ENCODE data around the gene RSRC1.

DNA sequence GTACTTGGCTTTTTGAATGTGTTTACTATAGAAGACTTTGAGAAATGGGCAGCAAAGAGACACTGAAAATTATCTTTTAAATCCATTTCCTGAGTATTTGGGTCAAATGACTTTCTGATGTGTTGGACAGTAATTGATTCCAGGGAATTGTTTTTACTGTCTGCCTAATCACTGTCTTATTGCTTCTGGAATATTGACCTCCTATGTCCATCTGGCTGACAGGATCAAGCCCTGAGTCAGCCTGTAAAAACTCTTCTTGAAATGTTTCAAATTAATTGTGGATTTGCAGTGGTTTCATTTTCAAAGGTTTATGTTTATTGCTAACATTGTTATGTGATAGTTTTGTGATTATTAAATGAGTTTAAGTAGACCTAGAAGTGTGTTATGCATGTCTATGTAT, 410.5 kb downstream of the RSRC1 start:
- TF ChIP-seq, protein P1, sequence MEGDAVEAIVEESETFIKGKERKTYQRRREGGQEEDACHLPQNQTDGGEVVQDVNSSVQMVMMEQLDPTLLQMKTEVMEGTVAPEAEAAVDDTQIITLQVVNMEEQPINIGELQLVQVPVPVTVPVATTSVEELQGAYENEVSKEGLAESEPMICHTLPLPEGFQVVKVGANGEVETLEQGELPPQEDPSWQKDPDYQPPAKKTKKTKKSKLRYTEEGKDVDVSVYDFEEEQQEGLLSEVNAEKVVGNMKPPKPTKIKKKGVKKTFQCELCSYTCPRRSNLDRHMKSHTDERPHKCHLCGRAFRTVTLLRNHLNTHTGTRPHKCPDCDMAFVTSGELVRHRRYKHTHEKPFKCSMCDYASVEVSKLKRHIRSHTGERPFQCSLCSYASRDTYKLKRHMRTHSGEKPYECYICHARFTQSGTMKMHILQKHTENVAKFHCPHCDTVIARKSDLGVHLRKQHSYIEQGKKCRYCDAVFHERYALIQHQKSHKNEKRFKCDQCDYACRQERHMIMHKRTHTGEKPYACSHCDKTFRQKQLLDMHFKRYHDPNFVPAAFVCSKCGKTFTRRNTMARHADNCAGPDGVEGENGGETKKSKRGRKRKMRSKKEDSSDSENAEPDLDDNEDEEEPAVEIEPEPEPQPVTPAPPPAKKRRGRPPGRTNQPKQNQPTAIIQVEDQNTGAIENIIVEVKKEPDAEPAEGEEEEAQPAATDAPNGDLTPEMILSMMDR (IDR thresholded peaks at IDR 0.05; ENCODE audit: borderline replicate concordance, extremely low read depth, low read length, poor library complexity, severe bottlenecking): no peak
- TF ChIP-seq EZH2 (IDR thresholded peaks at IDR 0.05; ENCODE audit: borderline replicate concordance, low read depth, low read length, severe bottlenecking): no peak
